Measurements from ENCODE around the gene SH3TC1.

DNA sequence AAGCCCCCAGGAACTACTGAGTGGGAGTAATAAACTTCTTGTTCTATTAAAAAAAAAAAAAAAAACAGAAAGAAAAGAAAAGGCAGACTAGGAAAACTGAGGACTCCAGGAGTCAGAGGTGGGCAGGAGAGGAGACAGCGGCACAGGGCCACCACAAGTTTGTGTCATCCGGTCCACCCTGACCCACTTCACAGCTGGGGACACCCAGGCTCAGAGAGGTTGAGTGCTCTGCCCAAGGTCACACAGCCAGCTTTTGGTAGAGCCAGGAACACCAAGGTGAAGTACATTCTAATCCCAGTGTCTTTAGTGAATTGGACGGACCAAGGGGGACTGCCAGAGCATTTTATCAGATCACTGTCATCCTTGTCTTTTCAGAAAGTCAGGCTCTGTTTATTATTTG is 24.1 kb upstream of the SH3TC1 start:
- no peak for TF ChIP-seq POLR2A (IDR thresholded peaks at IDR 0.05)
- TF ChIP-seq, protein P1, sequence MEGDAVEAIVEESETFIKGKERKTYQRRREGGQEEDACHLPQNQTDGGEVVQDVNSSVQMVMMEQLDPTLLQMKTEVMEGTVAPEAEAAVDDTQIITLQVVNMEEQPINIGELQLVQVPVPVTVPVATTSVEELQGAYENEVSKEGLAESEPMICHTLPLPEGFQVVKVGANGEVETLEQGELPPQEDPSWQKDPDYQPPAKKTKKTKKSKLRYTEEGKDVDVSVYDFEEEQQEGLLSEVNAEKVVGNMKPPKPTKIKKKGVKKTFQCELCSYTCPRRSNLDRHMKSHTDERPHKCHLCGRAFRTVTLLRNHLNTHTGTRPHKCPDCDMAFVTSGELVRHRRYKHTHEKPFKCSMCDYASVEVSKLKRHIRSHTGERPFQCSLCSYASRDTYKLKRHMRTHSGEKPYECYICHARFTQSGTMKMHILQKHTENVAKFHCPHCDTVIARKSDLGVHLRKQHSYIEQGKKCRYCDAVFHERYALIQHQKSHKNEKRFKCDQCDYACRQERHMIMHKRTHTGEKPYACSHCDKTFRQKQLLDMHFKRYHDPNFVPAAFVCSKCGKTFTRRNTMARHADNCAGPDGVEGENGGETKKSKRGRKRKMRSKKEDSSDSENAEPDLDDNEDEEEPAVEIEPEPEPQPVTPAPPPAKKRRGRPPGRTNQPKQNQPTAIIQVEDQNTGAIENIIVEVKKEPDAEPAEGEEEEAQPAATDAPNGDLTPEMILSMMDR (IDR thresholded peaks at IDR 0.05): no peak

Data from adrenal gland (tissue), 5 donors.